Esophagus muscularis mucosa (tissue), 3 donors: Measurements from ENCODE around the gene ATG10.

ENCODE experiments used
- CTCF ChIP-seq, 3 experiments: fragments of 200-600 bp in 2 of 3; fragments of 450-650 bp in 1 of 3; sonication (generic) in 2 of 3; IDR thresholded peaks; one replicate each; pipeline ENCODE4 v1.5.1; 2017 to 2019; ENCODE audit warnings: antibody characterized with exemption in 3 of 3, mild to moderate bottlenecking in 2 of 3, moderate library complexity in 1 of 3
- POLR2AphosphoS5 ChIP-seq, 2 donors: sonication (generic); formaldehyde crosslinking; IDR thresholded peaks; one replicate each; pipeline ENCODE4 v1.6.1; 2017; ENCODE audit warnings: antibody characterized with exemption in 2 of 2

- TF ChIP-seq POLR2AphosphoS5 (IDR thresholded peaks at IDR 0.05) = no peak
- TF ChIP-seq CTCF (IDR thresholded peaks at IDR 0.05) = no peak
Observed at GRCh38 chr5:82104872-82105271, 133.0 kb downstream of the ATG10 start.
